GM21723 (cell line): ENCODE measurements around the gene ULK3.
A peak's percentile ranks its signal among the peaks of the same experiment; 100 is the strongest.

Source experiments
- ATAC-seq: cut with Tn5 transposase; IDR thresholded peaks from one replicate; pipeline ENCODE4 v1.9.1; 2021; ENCODE audit warnings: mild to moderate bottlenecking, moderate library complexity; ENCODE audit not compliant: unreplicated experiment

Gene ULK3

GRCh38 chr15:74824976-74825375 is 18.0 kb downstream of the ULK3 start:
- ATAC-seq = no peak

DNA sequence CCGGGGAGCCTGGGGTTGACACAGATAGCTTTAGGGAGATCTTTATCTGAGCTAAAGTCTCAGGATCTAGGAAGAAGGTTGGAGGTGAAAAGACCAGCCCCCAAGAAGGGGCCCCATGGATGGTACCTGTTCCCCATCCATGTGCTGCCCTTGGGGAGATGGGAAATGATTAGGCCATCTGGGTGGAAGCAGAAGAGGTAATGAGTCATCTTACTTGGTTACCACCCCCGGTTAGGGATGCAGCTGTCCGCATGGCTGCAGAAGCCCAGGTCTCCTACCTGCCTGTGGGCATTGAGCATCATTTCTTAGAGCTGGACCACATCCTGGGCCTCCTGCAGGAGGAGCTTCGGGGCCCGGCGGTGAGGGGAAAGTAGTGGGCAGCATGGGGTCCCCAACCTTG is 19.6 kb downstream of the ULK3 start:
- ATAC-seq = no peak

- no peak for ATAC-seq
Observed at GRCh38 chr15:74822233-74822632, 20.7 kb downstream of the ULK3 start.

GRCh38 chr15:74821790-74822158 is 21.2 kb downstream of the ULK3 start:
- ATAC-seq = no peak

GRCh38 chr15:74821091-74821789 is 21.7 kb downstream of the ULK3 start:
- ATAC-seq = peak; percentile 59

- ATAC-seq = no peak
Observed at GRCh38 chr15:74820056-74820455, 22.9 kb downstream of the ULK3 start.

DNA sequence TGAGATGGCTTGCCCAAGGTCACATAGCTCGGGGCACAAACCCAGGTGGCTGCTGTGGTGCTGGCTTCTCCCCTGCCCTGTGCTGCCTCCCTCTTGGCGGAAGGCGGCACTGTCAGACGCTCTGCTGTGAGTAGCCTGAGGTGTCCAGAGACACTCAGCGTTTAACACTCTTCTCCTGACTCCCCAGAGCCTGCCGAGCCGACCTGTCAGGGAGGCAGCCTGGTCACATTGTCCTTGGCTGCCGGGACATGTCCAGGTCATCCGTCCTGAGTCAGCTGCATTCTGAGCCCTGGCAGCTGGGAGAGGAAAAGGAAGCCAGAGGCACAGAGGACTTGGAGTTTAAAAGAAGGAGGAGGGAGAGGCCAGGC is 25.6 kb downstream of the ULK3 start:
- ATAC-seq = no peak

- no peak for ATAC-seq
Observed at GRCh38 chr15:74816624-74817369, 26.2 kb downstream of the ULK3 start.

DNA sequence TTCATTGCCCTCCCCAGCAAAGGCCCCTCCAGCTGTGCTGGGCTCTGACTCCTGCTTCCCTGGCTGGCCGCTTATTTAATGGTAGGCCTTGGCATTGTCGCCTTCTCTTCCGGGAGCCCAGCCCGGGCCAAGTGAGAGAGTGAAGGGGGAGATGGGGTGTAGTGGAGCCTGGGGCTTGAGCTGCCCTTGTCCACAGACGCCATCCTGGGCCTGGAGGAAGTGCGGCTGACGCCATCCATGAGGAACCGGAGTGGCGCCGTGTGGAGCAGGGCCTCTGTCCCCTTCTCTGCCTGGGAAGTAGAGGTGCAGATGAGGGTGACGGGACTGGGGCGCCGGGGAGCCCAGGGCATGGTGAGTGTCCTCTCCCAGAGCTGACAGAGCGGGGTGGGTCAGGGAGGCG is 27.0 kb downstream of the ULK3 start:
- ATAC-seq = no peak

- no peak for ATAC-seq
Observed at GRCh38 chr15:74815121-74815934, 27.6 kb downstream of the ULK3 start.

DNA sequence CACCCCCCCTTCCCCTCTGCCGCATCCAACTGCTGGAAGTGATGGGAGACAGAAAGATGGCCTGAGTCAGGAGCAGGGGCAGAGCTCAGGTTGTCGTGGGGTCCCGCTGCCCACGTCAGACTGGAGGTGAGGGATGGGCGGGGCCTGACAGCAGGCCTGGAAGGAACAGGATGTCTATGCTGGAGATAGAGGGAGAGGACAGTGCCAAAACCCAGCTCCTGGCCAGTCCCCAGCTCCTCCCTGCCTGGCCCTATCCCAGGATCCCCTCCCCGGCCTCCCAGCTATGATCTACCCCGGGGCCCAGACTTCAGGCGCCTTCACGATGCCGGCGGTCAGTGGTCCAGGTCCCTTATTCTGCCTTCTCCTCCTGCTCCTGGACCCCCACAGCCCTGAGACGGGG is 30.4 kb downstream of the ULK3 start, which contains the start of gene LMAN1L:
Gene LMAN1L, plus strand, starts transcription at position 303 of the 400 bp plus-strand sequence. Its CDS starts 20 bp downstream, at position 323.
- no peak for ATAC-seq

DNA sequence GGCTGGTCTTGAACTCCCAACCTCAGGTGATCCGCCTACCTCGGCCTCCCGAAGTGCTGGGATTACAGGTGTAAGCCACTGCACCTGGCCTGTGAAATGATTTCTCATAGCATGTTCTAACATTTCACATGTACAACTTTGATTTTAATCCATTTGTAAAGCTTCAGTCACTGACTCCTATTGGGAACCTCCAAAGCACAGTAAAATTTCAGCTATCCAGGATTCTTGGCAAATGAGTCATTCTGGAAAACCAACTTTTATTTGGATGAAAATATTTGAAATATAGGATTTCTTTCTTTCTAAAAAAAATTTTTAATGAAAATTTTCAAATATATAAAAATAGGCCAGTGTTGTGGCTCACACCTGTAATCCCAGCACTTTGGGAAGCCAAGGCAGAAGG is 33.0 kb downstream of the ULK3 start:
- no peak for ATAC-seq

- ATAC-seq = no peak
Observed at GRCh38 chr15:74809242-74809641, 33.7 kb downstream of the ULK3 start.

- ATAC-seq = no peak
Observed at GRCh38 chr15:74808840-74809229, 34.1 kb downstream of the ULK3 start.

DNA sequence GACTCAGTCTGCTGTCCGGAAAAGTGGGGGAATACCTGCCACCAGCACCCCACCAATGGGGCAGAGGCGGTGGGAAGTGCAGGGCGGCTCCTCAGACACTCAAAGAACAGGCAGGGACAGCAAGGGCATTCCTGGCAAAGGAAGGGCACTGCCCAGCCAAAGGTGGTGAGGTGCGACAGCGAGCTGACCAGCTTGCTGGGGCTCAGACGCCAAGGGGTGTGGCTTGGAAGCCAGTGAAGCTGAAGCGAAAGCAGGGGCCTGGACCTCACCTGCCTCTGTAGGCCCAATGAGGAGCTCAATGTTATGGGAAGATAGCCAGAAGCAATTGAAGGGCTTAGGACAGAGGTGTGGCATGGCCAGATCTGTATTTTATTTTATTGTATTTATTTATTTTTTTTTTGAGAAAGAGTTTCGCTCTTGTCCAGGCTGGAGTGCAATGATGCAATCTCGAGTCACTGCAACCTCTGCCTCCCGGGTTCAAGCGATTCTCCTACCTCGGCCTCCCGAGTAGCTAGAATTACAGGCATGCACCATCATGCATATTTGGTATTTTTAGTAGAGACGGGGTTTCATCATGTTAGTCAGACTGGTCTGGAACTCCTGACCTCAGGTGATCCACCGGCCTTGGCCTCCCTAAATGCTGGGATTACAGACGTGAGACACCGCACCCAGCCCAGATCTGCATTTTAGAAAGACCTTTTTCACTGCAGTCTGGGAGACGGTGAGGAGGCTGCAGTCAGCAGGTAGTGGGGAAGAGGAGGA is 34.7 kb downstream of the ULK3 start:
- ATAC-seq = no peak

GRCh38 chr15:74807282-74807681 is 35.7 kb downstream of the ULK3 start:
- no peak for ATAC-seq

DNA sequence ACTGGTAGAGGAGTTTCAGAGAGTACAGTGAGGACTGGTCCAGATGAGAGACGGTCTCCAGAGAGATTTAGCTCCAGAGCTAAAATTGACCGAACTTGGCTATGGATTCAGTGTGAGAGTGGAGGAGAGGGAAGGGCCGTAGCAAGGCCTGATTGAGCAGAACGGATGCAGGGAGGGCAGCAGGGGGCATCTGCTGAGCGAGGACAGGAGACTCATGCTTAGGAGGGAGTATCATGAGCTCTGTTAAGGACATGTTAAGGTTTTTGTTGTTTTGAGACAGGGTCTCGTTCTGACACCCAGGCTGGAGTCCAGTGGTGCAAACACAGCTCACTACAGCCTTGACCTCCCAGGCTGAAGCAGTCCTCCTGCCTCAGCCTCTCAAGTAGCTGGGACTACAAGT is 38.0 kb downstream of the ULK3 start:
- ATAC-seq = no peak

DNA sequence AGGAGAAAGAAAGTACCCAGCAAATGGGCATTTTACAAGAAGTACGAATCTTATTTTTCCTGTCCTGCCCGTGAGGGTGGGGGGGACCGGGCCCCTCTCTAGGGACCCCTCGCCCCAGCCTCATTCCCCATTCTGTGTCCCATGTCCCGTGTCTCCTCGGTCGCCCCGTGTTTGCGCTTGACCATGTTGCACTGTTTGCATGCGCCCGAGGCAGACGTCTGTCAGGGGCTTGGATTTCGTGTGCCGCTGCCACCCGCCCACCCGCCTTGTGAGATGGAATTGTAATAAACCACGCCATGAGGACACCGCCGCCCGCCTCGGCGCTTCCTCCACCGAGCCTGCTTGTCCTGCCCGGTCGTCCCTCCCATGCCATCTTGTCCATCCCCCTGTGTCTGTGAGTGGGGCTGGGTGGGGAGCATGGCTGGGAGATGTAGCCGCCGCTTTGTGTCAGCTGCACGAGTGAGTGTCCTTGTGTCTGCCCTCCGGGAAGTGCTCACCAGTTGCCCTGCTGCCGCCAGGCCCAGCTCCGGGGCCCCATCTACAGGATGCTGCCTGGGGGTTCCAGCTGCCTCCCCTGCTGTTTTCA is 40.0 kb downstream of the ULK3 start:
- ATAC-seq = no peak

- ATAC-seq = no peak
Observed at GRCh38 chr15:74802290-74802689, 40.7 kb downstream of the ULK3 start.

GRCh38 chr15:74801311-74801997 is 41.5 kb downstream of the ULK3 start:
- no peak for ATAC-seq
